ENCODE results near the gene AGTR1. TPM values are rescaled to one million over a fixed set of nuclear protein-coding genes. Genes with fewer than 3 reads are reported as not detected.

The AGTR1 gene
- total and polyA plus RNA-seq, 10 of the 15 experiments (the other 5 are each of a cell fraction or from before 2014, with no cell fraction given) = not detected

DNA sequence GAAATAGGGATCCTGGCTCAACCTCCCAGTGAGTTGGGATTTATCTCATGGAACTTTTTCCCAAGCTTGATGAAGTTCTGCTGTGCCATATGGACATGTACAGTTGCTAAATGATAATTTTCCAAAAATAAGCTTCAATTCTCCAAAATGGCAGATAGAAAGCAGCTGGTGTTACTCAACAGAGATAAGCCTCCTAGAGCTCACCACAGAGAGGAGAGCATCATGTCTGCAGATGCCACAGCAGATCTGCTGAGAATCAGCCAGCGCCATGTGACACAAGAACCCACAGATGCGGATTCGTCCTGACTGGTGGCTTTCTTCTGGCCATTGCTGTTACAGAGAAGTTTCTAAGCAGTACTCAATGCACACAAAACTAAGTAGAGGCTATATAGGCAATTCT lies 50.6 kb downstream of the AGTR1 start:
- FAIRE-seq (no peak), DNase-seq (ENCODE audit: low read depth, low spot score) (no peak), ATAC-seq (no peak)
- H3K27me3 ChIP-seq (replicated peaks in 1 of 2; ENCODE audit: control insufficient read depth in 2 of 2, insufficient read depth in 2 of 2, low read length in 1 of 2) = no peaks in the 10 kb centered on the region
- POLR2A ChIA-PET = no interaction called here
- CTCF ChIA-PET = no interaction called here
- H3K9me3 ChIP-seq (replicated peaks; ENCODE audit: control insufficient read depth, insufficient read depth, low read length) = no peaks in the 10 kb centered on the region
- BruUV-seq (replicated peaks) = no TSS peak
- no peak overlapping the region for H3K9ac ChIP-seq (ENCODE audit: control insufficient read depth, insufficient read depth, low read length)
- RAD21 ChIA-PET (ENCODE audit: unreplicated experiment) = no interaction called here
- intact Hi-C loops (cut with micrococcal nuclease; ENCODE audit: unreplicated experiment) = no loop called here
- H3K79me2 ChIP-seq (ENCODE audit: control insufficient read depth, insufficient read depth, low read length) = no peaks in the 10 kb centered on the region
- 0% methylated on average over 3 of the region's 3 CpGs for WGBS (ENCODE audit: insufficient coverage, insufficient replicate concordance, low lambda C conversion rate, missing lambda C conversion rate)
- H2AFZ ChIP-seq (ENCODE audit: control insufficient read depth, low read depth, low read length) = no peak overlapping the region
- H3K4me3 ChIP-seq = no peak overlapping the region
- H3K27ac ChIP-seq (ENCODE audit: control insufficient read depth, insufficient read depth) = no peak overlapping the region
- in situ Hi-C loops (cut with MboI) = no loop called here
- no peaks in the 10 kb centered on the region for H4K20me1 ChIP-seq (ENCODE audit: control insufficient read depth, insufficient read depth)
- SMC1A ChIA-PET (ENCODE audit: uncharacterized antibody, unreplicated experiment) = no interaction called here
- H3K4me2 ChIP-seq (ENCODE audit: control insufficient read depth, insufficient read depth) = no peak overlapping the region
- no peaks in the 10 kb centered on the region for H3K36me3 ChIP-seq (ENCODE audit: control insufficient read depth in 2 of 2, insufficient read depth in 2 of 2, low read length in 1 of 2)
- H3K4me1 ChIP-seq (ENCODE audit: control insufficient read depth, insufficient read depth, low read length) = no peaks in the 10 kb centered on the region
- TF ChIP-seq HCFC1 (IDR thresholded peaks at IDR 0.05; ENCODE audit: low read length) = no peak
- no peak for TF ChIP-seq BACH1 (IDR thresholded peaks at IDR 0.05; ENCODE audit: borderline replicate concordance)
- no peak for TF ChIP-seq SIX5 (IDR thresholded peaks at IDR 0.05; ENCODE audit: low read depth, low read length, severe bottlenecking)
- TF ChIP-seq, protein P1, sequence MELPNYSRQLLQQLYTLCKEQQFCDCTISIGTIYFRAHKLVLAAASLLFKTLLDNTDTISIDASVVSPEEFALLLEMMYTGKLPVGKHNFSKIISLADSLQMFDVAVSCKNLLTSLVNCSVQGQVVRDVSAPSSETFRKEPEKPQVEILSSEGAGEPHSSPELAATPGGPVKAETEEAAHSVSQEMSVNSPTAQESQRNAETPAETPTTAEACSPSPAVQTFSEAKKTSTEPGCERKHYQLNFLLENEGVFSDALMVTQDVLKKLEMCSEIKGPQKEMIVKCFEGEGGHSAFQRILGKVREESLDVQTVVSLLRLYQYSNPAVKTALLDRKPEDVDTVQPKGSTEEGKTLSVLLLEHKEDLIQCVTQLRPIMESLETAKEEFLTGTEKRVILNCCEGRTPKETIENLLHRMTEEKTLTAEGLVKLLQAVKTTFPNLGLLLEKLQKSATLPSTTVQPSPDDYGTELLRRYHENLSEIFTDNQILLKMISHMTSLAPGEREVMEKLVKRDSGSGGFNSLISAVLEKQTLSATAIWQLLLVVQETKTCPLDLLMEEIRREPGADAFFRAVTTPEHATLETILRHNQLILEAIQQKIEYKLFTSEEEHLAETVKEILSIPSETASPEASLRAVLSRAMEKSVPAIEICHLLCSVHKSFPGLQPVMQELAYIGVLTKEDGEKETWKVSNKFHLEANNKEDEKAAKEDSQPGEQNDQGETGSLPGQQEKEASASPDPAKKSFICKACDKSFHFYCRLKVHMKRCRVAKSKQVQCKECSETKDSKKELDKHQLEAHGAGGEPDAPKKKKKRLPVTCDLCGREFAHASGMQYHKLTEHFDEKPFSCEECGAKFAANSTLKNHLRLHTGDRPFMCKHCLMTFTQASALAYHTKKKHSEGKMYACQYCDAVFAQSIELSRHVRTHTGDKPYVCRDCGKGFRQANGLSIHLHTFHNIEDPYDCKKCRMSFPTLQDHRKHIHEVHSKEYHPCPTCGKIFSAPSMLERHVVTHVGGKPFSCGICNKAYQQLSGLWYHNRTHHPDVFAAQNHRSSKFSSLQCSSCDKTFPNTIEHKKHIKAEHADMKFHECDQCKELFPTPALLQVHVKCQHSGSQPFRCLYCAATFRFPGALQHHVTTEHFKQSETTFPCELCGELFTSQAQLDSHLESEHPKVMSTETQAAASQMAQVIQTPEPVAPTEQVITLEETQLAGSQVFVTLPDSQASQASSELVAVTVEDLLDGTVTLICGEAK (IDR thresholded peaks at IDR 0.05; ENCODE audit: borderline replicate concordance) = no peak
- no peak for TF ChIP-seq MXI1 (IDR thresholded peaks at IDR 0.05; ENCODE audit: low read depth, low read length)
- TF ChIP-seq, protein P2, sequence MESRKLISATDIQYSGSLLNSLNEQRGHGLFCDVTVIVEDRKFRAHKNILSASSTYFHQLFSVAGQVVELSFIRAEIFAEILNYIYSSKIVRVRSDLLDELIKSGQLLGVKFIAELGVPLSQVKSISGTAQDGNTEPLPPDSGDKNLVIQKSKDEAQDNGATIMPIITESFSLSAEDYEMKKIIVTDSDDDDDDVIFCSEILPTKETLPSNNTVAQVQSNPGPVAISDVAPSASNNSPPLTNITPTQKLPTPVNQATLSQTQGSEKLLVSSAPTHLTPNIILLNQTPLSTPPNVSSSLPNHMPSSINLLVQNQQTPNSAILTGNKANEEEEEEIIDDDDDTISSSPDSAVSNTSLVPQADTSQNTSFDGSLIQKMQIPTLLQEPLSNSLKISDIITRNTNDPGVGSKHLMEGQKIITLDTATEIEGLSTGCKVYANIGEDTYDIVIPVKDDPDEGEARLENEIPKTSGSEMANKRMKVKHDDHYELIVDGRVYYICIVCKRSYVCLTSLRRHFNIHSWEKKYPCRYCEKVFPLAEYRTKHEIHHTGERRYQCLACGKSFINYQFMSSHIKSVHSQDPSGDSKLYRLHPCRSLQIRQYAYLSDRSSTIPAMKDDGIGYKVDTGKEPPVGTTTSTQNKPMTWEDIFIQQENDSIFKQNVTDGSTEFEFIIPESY (IDR thresholded peaks at IDR 0.05) = no peak
- TF ChIP-seq, protein P3, sequence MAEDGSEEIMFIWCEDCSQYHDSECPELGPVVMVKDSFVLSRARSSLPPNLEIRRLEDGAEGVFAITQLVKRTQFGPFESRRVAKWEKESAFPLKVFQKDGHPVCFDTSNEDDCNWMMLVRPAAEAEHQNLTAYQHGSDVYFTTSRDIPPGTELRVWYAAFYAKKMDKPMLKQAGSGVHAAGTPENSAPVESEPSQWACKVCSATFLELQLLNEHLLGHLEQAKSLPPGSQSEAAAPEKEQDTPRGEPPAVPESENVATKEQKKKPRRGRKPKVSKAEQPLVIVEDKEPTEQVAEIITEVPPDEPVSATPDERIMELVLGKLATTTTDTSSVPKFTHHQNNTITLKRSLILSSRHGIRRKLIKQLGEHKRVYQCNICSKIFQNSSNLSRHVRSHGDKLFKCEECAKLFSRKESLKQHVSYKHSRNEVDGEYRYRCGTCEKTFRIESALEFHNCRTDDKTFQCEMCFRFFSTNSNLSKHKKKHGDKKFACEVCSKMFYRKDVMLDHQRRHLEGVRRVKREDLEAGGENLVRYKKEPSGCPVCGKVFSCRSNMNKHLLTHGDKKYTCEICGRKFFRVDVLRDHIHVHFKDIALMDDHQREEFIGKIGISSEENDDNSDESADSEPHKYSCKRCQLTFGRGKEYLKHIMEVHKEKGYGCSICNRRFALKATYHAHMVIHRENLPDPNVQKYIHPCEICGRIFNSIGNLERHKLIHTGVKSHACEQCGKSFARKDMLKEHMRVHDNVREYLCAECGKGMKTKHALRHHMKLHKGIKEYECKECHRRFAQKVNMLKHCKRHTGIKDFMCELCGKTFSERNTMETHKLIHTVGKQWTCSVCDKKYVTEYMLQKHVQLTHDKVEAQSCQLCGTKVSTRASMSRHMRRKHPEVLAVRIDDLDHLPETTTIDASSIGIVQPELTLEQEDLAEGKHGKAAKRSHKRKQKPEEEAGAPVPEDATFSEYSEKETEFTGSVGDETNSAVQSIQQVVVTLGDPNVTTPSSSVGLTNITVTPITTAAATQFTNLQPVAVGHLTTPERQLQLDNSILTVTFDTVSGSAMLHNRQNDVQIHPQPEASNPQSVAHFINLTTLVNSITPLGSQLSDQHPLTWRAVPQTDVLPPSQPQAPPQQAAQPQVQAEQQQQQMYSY (CRISPR knock-in tag; IDR thresholded peaks at IDR 0.05) = no peak
- TF ChIP-seq, protein P4, sequence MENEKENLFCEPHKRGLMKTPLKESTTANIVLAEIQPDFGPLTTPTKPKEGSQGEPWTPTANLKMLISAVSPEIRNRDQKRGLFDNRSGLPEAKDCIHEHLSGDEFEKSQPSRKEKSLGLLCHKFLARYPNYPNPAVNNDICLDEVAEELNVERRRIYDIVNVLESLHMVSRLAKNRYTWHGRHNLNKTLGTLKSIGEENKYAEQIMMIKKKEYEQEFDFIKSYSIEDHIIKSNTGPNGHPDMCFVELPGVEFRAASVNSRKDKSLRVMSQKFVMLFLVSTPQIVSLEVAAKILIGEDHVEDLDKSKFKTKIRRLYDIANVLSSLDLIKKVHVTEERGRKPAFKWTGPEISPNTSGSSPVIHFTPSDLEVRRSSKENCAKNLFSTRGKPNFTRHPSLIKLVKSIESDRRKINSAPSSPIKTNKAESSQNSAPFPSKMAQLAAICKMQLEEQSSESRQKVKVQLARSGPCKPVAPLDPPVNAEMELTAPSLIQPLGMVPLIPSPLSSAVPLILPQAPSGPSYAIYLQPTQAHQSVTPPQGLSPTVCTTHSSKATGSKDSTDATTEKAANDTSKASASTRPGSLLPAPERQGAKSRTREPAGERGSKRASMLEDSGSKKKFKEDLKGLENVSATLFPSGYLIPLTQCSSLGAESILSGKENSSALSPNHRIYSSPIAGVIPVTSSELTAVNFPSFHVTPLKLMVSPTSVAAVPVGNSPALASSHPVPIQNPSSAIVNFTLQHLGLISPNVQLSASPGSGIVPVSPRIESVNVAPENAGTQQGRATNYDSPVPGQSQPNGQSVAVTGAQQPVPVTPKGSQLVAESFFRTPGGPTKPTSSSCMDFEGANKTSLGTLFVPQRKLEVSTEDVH (IDR thresholded peaks at IDR 0.05; ENCODE audit: low read depth, partially characterized antibody) = no peak
- TF ChIP-seq, protein P5, sequence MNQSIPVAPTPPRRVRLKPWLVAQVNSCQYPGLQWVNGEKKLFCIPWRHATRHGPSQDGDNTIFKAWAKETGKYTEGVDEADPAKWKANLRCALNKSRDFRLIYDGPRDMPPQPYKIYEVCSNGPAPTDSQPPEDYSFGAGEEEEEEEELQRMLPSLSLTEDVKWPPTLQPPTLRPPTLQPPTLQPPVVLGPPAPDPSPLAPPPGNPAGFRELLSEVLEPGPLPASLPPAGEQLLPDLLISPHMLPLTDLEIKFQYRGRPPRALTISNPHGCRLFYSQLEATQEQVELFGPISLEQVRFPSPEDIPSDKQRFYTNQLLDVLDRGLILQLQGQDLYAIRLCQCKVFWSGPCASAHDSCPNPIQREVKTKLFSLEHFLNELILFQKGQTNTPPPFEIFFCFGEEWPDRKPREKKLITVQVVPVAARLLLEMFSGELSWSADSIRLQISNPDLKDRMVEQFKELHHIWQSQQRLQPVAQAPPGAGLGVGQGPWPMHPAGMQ (IDR thresholded peaks at IDR 0.05; ENCODE audit: borderline replicate concordance) = no peak
- TF ChIP-seq ASH2L (IDR thresholded peaks at IDR 0.05; ENCODE audit: borderline replicate concordance, low read depth) = no peak
